Panc1 (cell line): ENCODE measurements around the gene SLC6A8.

ENCODE experiments used
- CTCF ChIP-seq: fragments of 450-650 bp; IDR thresholded peaks from 2 replicates; pipeline ENCODE4 v1.5.1; 2017; ENCODE audit warnings: mild to moderate bottlenecking
- POLR2AphosphoS5 ChIP-seq: IDR thresholded peaks from 2 replicates; pipeline ENCODE4 v1.6.1; 2012; ENCODE audit warnings: mild to moderate bottlenecking, low read depth, low read length, moderate library complexity
- REST ChIP-seq, 2 experiments: IDR thresholded peaks; 2 replicates each; pipeline ENCODE4 v1.6.1; 2011 to 2012; ENCODE audit warnings: low read depth in 2 of 2, control low read depth in 1 of 2, low read length in 1 of 2, mild to moderate bottlenecking in 1 of 2, moderate library complexity in 1 of 2; ENCODE audit not compliant: insufficient read depth in 1 of 2

DNA sequence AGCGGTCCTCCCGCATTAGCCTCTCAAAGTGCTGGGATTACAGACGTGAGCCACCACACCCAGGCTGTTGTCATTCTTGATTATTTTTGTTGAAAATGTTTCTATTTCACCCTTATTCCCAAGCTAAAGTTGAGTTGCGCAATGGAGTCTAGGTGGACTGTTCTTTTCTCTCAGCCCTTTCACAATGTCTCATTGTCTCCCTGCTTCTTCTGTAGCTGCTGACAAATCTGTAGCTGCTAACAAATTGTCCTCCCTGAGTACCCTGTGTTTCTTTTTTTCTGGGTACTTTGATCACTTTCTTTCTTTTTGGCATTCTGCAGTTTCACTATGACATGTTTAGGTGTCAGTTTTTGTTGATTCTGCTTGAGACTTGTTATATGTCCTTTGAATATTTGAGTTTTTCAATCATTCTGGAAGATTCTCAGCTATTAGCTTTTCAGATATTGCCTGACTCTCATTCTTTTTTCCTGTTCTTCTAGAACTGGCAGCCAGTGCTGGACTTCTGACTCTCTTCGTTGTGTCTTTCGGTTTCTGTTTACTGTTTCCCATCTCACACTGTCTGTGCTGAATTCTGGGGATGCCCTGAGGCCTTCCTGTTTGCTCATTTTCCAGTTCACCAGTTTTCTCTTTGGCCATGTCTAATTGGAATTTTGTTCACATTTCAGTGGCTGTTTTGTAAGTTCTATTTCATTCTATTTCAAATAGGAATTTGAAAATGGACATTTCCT, 43.6 kb downstream of the SLC6A8 start:
- TF ChIP-seq CTCF (no peak), POLR2AphosphoS5 (no peak), REST (IDR thresholded peaks at IDR 0.05; ENCODE audit: insufficient read depth in 1 of 2, low read depth in 2 of 2, low read length in 1 of 2) (no peak)
